HG02798 (cell line): Measurements from ENCODE around the gene LMO3.

Experiments
- ATAC-seq: cut with Tn5 transposase; IDR thresholded peaks from one replicate; pipeline ENCODE4 v1.9.1; 2021; ENCODE audit warnings: mild to moderate bottlenecking; ENCODE audit not compliant: unreplicated experiment, poor library complexity

The LMO3 gene

DNA sequence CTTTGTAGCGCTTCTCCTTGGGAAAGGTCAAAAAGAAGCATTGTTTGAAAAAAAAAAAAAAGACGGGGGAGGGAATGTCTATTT, at the start of gene LMO3:
LMO3 (minus strand) TSS at position 46 of the 84 bp plus-strand sequence. CDS start 5,302 bp downstream, outside the sequence.
- no peak for ATAC-seq

- ATAC-seq = peak; percentile 95
These were observed 30.6 kb upstream of the LMO3 start for GRCh38 chr12:16636435-16637055.

GRCh38 chr12:16634786-16635185, 28.8 kb upstream of the LMO3 start:
- no peak for ATAC-seq

DNA sequence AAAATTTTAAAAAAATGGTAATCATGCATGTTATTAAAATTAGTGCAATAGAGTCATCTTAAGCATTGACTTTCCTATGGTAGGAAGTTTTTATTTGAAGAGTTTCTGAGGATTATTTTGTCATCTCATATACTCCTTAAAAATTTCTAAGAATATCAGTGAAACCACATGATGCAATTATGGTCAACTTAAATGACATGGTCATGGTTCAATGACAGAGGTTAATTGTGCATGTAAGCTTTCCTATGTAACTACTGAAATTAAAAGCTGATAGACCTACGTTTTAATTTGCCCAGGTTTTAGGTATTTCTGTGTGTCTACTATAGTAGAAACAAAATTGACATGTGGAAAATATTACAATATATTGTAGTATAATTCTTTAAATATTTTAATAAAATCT, 21.0 kb upstream of the LMO3 start:
- no peak for ATAC-seq

- ATAC-seq = peak; percentile 81
These were observed 16.4 kb upstream of the LMO3 start for GRCh38 chr12:16622338-16622737.

DNA sequence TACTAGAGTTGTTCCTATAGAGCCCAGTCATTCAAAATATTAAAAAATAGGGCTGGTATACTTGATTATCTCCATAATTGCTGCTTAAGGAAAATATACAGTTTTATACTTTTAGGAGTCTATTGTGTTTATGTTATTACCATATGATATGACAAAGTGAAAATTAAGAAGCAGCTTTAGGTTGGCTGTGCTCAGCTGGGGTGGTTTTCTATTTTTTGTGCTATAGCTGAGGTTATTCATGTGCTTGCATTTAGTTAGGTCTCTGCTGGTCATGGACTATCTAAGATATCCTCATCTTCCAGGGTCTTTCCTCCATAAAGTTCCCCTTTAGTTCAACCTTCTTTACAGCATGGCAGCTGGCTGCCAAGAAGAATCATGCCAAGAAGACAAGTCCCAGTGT, 13.6 kb upstream of the LMO3 start:
- no peak for ATAC-seq

DNA sequence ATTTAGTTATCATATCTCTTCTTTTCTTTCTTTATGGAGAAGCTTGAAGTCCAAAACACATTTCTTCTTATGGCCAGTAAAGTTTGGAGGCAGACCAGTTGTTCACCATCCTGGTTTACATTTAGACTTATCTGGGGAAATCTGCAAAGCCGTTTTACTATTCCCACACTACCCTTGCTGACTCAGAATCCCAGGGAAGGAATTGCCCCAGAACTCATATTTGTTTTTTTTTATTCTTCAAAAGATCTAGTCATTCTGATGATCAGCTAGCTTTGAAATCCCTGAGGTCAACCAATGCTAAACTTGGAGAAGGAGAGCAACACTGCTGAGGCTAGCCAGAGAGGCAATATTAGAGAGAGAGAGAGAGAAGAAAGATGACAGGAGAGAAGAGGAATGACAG, 12.3 kb upstream of the LMO3 start:
- ATAC-seq = no peak

- no peak for ATAC-seq
These were observed 7.2 kb upstream of the LMO3 start for GRCh38 chr12:16613199-16613598.

DNA sequence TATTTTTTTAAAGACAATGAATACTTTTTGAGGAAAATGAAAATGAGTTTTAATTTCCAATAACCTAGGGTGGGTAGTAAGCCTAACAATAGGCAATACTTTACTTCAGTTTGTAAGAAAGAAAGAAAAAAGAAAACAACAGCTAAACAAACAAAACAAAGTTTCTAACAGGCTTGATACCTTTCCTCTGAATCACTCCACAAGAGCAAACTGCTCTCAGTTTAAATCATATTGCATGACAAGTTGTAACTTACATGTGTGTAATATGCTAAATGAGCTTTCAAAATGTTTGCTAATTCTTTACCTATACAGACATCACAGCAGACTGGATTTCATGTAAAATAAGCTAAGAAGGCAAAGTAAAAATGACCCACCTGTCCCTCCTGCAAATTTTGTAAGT, 6.7 kb upstream of the LMO3 start:
- ATAC-seq = no peak

DNA sequence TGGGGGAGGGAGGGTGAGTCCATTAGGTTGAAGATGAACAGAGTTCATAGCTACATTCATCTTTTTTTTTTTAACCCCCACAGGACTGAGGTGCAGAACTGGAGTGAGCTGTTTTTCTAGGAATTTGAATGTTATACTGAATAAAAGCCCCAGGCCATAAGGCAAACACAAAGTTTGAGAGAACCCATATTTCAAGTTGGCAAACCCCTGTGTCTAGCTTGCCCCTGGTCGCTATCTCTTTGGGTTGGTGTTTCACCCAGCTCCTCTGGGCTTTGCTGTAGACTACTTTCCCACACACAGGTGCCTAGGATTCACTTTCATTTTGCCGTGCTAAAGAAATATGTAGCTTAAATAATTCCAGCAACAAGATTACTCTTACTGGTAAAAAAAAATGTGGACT, 5.2 kb upstream of the LMO3 start:
- ATAC-seq = peak; percentile 65

- no peak for ATAC-seq
These were observed 4.8 kb upstream of the LMO3 start for GRCh38 chr12:16610743-16611142.

DNA sequence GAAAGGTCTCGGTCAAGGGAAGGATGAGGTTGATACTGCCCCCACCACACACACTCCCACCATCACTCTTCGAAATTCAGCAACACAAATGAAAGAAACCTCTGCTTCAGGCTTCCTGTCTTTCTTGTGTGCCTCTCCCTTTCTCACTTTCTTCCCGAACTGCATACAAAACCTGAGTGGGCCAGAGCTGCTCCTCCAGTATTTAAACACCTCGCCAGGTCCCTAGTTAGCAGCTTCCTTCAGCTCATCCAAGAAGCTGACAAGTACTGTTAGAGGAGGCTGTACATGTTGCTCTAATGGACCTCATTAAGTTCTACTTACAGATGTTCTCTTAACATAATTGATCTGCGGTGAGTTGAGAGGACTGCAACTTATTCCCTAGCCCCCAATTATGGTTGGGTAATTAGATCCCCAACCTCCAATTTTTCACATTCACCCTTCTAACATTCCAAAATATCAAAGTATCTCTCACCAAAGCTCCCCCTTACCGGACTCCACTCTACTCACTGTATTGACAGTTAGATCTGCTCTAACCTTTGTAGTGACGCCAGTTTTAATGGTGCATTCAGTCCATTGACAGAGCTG, 4.1 kb upstream of the LMO3 start:
- ATAC-seq = no peak

DNA sequence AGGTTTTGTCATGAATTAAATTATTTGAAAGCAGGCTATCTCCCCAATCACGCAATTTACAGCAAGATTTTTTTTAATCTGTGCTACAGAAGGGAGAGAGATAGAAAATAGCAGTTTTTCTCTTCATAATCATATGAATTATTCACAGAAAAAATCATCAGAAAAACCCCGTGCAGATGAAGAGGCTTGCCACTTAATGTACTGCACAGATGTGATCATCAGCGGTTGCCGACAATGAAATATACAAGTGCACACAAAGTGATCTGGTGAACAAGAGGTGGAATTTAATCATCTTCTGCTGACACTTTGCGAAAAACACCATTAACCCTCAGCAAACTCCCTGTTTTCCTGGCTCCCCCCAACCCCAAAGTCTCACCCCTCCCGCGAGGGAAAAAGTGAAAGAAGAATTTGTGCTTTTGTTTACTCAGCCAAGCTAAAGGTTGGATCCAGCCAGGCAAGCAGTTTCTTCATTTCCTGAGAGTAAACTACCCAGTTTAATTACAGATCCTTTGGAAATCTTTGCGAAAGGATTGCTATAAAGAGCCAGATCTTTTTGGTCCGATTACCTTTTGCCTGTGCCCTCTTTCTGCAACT, 3.1 kb upstream of the LMO3 start:
- ATAC-seq = no peak

GRCh38 chr12:16607906-16608775, 2.2 kb upstream of the LMO3 start:
- no peak for ATAC-seq

- ATAC-seq = no peak
These were observed 1.0 kb upstream of the LMO3 start for GRCh38 chr12:16606991-16607390.

GRCh38 chr12:16606201-16606849, 363 bp upstream of the LMO3 start:
- peak; percentile 42 for ATAC-seq

DNA sequence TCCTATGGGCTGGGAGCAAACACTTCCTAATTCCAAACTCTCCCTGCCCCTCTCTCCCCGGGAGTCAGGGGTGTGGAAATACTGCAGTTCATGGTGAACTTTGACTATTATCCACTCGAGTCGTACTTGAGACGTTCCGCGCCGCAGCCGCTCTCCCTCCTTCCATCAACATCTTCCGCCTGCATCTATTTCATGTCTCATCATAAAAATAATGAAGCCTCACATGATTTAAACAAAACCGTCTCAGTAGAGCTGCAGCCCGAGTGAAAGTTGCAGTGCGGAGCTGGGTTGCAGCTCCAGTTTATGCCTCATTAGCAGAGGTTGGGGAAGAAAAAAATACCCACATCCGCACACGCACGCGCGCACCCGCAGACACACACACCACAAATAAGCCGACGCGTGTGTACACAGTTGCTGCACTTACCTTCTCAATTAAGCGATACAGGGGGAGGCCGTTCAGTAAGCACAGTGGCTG, 283 bp downstream of the LMO3 start:
- ATAC-seq = no peak

DNA sequence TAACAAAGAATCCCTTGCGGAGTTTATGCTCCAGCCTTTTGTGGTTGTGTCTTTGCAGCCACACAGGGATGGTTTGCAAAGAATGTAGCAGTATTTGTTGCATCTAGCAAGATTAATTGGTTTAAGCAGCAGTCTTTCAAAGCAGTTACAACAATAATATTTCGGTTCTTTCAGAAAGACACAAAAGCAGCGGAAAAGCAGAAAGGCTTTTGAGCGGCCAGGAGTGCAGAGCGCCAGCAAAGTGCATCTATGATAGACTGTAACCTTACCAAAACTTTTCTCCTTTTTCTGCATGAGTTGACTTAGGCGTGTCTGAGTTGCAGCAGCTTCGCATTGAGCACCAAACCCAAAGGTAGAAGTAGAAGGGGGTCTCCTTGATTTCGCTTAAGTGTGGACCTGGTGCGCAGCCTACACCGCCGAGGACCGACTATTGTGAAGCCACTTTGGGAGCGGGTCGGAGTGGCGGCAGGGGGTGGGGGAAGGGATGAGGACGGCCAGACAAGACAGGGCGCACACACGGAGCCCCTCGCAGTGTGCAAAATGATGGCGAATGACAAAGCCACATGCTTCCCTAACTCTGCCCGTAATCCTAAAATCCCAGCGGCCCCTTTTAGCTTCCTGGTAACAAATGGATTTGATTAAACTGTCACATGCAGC, 1.2 kb downstream of the LMO3 start:
- ATAC-seq = no peak

GRCh38 chr12:16603916-16604575, 1.9 kb downstream of the LMO3 start:
- no peak for ATAC-seq

DNA sequence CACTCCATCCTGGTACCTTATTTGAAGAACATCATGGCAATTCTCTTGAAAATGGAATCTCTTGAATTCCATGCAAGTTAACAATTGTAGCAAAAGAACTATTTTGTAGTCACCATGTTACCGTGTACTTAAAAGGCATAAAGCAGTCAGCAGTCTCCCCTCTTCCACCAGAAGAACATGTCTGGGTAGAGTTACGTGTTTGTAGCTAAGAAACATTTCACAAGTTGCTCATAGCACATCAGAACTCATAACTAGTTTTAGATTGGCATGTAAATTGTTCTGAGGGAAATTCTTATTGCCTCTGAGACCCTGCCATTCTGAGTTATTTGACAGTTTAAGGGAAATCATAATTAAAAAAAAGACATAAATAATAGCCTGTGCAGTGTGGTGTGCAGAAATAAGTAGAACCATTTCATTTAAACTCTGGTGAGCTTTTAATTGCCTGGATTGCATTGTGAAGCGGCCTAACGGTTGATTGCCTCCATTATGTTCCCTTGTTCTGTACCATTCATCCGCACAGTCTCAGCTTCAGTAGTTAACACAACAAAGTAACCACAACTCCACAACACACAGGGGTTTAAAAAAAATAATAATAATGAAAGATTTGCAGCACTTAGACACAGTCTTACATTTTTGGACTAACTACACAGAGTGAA, 2.6 kb downstream of the LMO3 start:
- no peak for ATAC-seq
